Measurements from ENCODE around the gene DENND1B.

GRCh38 chr1:197572169-197572568 is 203.1 kb downstream of the DENND1B start:
- TF ChIP-seq CTCF (IDR thresholded peaks at IDR 0.05): no peak
- no peak for TF ChIP-seq POLR2A (IDR thresholded peaks at IDR 0.05)
